Raji (cell line): Measurements from ENCODE around the gene OAF.

Experiments
- POLR2A ChIP-seq: IDR thresholded peaks from 2 replicates; pipeline ENCODE4 v1.6.1; 2011; ENCODE audit warnings: low read depth, low read length, control low read depth; ENCODE audit not compliant: insufficient read depth

OAF gene

DNA sequence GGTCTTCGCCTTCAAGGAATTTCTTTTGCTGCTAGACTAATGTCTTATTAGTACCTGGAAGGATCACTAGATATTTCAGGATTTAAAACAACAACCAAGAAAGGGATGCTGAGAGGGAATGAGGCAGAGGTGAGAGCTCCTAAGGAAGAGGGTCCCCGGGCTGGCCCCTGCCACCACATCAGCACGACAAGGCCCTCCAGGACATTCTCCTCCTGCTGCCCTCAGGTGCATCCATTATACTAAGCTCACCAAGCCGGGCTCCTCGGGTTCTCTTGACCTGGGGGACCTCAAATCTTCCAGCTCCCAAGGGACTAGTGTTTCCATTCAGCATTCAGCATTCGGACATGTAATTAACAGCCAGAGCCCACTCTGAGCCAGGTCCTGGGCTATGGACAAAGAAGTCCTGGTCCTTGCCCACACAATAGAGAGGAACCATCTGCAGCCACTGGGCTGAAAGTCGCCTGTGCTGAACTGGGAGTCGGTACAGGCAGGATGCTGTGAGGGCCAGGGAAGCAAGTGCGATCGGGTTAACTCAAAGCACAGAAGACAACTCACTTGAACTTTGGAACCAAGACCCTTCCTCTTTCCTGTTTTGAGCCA, 29.4 kb upstream of the OAF start:
- TF ChIP-seq POLR2A, result no peak

DNA sequence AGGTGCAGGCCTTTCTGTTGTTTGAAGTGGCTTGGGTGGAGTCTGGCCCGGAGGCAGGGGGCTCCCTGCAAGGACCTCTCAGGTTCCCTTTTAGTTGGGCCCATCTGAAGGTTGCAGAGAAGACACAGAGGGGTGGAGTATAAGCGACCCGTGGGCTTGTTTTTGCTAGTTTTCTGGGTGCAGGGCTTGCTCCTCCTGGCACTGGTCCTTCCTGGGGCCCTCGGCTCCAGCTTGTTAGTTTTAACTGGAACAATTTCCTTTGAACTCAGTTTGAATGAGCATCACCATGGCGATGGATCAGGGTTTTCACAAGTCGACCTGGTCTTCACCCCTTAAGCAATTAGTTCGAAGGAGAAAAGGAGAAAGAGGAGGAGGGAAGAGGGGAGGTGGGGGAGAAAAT, 28.5 kb upstream of the OAF start:
- no peak for TF ChIP-seq POLR2A

DNA sequence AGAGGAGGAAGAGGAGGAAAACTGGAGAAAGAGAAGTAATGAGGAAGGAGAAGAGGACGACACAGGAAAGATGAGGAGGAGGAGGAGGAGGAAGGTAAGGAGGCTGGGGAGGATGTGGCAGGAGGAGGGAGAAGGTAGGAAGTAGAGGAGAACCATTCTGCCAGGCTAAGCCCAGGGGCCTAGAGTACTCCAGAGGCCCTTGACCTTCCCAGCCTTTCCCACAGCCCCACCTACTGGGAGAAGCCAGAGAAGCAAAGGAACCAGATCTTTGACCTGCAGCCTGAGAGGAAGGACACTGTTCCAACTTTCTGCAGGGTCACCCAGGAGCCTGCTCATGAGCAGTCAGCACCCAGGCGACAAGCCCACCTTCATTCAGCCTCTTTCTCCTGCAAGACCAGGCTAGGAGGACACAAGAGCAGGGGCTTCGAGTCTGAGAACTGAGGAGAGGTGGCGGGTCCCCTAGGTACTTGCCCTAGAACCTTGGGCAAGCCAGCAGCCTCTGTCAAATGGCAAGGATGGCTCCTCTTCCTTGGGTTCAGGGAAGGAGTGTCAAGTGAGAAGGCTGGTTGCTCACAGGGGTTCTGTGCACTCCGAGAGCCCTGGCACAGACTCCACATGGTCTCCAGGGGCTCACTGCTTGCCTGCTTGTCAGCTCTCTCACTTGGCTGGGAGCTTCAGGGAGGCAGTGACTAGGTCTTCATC, 27.9 kb upstream of the OAF start:
- TF ChIP-seq POLR2A, result no peak

DNA sequence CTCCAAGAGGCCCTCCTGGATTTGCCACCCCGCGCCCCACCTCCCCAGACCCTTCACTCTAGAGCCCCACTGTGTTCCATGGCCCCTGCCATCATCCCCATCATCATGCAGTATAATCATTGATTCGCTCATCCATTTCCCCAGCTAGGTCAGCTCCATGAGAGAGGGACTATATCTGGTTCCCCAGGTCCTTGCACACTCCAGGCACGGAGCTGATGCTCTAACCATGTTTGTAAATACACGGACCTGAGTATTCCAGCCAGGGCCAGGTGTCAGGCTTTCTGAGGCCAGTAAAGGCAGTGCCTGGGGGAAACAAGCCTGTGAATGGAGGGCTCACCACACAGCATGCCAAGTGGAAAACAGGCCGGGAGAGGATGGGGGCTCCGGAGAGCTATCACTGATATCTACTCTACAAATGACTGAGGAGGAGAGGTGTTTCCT, 27.1 kb upstream of the OAF start:
- TF ChIP-seq POLR2A, result no peak

DNA sequence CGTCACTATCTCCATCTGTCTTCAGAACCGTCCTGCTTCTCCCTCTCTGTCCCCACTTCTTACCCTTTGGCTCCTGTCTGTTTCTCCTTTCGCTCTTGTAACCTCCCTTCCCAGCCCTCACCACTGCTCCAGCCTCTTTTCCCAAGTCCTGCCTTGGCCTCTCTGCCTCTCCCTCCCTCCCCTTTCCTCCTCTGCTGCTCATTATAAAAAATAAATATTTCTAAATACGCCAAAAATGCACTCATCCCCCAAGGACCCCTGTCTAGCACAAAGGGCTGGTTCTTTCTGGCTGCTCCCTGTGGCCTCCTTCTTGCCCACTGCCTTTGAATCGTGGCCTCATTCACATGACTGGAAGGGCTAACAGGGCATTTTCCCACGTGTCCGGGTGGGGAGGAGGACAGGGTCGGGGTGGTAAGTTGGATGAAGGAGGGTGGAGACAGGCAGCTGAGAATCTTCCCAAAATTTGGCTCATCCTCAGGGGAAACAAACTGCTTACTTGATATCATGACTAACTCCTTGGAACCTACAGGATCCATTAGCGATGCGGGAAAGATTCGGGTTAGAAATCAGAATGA, 26.4 kb upstream of the OAF start:
- no peak for TF ChIP-seq POLR2A

DNA sequence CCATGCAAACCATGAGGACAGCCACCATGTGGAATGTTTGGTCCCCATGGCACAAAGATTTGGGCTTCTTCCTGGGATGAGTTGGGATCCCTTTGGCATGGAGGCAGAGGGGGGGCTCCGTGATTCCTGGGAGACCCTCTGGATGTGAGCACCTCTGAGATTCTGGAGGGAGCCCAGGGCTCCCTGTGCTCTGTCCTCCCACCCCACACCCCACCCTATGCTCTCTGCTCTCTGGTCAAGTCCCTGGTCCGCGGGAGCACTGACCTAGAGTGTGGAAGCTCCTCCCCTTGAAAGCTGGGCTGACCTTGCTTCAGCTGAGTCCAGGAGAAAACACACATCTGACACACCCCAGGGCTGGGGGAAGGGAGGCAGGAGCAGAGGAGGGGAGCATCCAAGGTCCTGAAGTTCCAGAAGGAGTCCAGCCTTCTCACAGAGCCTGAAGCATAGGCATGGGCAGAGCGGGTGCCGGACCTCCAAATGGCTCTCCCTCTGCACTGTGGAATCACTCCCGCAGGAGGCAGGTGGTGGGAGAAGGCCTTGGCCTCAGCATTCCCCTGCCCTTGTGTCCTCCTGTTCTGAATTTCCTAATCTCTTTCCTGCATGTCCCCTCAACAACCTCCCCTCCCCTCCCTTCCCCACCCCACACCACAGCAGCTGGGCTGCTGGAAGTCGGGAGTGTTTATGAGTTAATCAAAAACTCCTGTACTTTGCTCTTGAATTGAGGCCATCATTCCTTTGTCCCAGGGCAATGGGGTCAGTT, 25.7 kb upstream of the OAF start:
- no peak for TF ChIP-seq POLR2A

DNA sequence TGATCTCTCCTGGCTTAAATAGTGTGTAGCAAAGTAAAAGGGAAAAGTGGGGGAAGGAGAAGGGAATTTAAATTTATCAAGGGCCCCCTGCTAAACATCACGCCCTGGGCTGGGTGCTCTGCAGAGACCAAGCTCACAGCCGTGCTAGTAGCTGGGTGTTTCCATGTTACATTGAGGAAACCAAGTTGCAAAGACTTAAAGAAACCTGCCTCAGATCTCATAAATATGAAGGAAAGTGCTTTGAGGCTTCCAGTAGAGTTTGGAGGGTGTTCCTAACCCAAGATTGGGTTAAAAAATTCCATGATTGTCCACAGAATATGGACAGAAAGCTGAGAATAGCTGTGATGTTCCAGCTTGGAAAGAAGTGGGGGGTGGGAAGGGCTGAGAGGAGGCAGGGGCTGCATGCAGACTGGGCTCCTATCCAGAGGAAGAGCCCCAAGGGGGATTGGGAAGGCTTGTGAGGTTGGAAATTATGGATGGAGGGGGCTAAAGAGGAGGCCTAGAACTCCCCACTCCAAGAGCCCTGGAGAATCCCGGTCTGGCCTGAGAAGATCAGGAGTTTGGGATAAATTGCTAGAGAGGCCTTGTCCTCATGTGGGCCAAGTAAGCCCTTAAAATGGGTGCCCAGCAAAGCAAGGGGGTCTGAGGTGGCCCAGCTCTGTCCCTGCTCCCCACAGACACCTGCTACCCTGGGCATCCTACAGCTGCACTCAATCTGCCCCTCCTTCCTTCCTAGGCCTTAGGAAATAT, 25.0 kb upstream of the OAF start:
- no peak for TF ChIP-seq POLR2A

DNA sequence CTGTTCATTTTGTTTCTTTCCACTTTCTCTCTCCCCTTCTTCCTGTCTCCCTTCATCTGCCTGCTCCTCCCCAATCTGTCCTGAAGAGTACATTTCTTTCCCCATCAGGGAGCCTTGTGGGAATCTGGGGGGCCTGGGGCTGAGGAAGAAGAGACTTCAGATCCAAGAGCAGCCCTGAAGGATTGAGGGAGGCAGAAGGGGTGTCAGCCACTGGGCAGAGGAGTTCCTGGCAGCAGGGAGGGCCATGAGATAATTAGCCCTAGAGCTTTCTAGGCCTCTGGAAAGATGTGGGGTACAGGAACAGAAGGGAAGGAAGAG, 24.4 kb upstream of the OAF start:
- no peak for TF ChIP-seq POLR2A

DNA sequence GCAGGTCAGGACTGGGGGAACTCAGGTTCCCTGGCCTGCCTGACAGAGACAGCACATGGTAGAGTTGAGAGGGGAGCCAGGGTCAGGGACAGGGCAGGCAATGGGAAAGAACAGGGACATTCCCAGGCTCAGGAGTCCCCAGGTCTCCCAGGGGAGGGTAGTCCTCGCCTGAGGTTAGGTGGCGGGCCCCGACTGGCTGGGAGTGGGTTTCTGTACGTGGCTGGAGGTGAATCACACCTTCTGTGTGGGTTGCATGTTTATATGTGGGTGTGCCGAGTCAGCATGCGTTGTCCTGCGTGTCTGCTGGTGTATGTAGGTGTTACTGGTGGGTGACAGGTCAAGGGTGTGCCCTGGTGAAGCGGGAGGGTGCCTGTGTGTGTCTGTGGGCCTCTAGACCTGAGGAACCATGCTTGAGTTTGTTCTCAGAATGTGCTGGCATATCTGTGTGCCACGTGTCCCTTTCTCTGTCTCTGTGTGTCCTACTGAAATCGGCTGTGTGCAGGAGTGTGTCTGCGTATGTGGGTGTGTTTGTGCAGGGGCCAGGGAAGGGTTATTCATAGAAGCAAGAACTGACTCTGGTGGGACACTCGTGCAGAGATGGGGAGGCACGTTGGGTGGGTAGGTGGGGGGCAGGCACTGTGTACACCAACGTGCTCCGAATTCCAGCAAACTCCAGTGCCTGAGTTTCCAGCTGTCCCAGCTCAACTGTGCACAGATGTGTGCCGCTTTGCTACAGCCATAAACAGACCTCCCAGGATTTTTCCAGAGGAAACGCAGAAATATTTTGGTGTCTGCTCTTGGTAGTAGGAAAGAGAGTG, 23.8 kb upstream of the OAF start:
- no peak for TF ChIP-seq POLR2A

DNA sequence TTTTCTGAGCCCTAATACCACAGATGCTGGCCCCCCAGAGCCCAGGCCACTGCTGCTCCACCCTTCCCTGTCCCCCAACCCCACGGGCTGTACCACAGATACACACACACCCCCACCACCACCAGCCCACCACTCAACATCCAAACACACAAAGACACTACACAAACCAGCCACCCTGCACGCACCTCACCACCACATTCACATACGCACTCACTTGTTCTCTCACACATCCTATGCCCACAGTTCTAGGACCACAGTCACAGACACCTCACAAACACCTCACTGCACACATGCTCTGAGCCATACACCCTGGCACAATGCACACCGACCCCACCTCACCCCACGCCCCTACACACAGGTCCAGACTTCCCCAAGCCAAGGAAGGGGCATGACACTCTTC, 22.5 kb upstream of the OAF start:
- no peak for TF ChIP-seq POLR2A

DNA sequence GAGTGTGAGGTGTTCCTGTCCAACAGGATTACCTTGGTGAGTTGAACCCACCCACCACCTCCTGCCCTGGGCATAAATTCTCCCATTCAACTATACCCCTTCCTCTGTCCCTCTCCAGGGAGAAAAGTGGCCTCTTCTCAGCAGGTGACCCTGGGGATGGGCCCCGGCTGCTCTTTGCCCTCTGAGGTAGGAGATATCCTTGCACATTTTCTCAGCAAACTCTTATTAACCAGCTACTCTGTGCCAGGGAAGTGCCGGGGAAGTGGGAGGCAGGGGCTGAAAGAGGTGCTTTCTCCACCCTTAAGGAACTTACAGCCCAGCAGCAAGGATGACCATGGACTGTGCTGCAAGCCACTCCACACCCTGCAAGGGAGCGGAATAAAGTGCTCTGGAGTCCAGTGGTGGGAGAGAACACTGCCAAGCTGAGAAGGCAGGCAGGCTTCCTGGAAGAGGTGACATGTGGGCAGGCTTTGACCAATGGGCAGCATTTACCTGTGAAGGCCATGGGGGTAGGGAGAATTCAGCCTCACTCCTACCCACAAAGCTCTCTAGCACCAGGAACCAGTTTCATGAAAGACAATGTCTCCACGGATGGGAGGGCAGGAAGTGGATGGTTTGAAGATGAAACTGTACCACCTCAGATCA, 21.9 kb upstream of the OAF start:
- no peak for TF ChIP-seq POLR2A

DNA sequence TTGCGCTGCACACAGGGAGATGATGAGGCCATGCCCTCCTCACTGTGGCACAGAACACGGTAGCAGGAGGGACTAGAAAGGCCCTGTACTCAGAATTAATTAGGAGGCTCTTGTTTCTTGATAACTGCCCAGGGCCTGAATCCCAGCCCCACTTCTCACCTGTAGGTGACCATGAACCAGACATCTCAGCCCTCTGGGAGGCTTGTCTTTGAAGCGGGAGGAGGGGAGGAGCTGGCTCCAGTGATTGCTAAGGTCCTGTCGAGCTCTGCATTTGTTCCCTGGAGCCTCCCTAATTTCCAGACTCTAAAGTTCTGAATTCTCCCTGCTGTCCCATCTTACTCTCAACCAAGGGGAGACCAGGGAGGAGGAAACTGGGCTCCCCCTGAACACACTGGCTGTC, 19.8 kb upstream of the OAF start:
- TF ChIP-seq POLR2A, result no peak

DNA sequence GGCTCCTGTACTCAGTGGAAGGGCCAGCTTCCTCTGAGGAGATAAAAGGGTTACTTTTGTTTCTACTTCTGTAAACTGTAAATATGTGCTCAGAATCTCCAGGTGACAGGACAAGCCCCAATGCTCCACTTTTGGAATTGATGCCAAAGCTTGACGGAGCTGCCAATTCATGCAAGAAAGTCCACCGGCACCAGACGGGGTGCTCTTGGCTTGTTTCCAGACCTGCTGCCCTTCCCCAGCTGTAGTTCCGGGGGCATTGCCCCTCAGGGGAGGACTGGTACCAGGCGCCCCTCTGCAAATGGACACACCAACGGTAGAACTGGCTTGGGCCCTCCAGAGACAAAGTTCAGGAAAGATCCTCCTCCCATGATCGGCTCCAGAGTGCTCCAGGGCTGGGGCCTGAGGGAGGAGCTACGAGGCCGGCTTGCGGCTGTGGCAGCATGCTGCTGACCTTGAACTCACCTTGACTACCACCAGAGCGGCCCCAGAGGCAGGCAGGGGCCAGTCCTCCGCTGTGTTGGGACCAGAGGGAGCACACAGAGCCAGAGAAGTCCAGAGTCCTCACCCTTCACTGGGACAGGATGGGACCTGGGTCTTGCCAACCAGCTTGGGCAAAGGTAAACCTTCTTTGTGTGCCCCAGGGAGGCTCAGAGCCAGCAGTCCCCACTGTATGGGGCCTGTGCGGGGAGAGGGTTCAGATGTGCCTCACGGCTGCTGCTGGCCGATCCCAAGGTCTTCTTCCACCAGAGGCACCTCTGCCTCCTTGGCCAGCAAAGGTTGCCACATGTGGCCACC, 17.8 kb upstream of the OAF start:
- TF ChIP-seq POLR2A, result no peak
